GM19438 (cell line): ENCODE results near the gene AKR1B1.

Source experiments
- ATAC-seq: cut with Tn5 transposase; IDR thresholded peaks from one replicate; pipeline ENCODE4 v1.9.1; 2021; ENCODE audit warnings: low read depth; ENCODE audit not compliant: unreplicated experiment

AKR1B1 gene

GRCh38 chr7:134470864-134471263 lies 12.0 kb upstream of the AKR1B1 start:
- ATAC-seq = no peak

- no peak for ATAC-seq
These were observed 10.7 kb upstream of the AKR1B1 start for GRCh38 chr7:134469622-134470021.

- ATAC-seq = no peak
These were observed 9.6 kb upstream of the AKR1B1 start for GRCh38 chr7:134468475-134468874.

- no peak for ATAC-seq
These were observed 9.2 kb upstream of the AKR1B1 start for GRCh38 chr7:134468054-134468453.

- ATAC-seq = no peak
These were observed 6.6 kb upstream of the AKR1B1 start for GRCh38 chr7:134465491-134465890.

GRCh38 chr7:134464496-134464895 lies 5.6 kb upstream of the AKR1B1 start:
- no peak for ATAC-seq

- ATAC-seq = no peak
These were observed 4.9 kb upstream of the AKR1B1 start for GRCh38 chr7:134463751-134464150.

- no peak for ATAC-seq
These were observed 3.5 kb upstream of the AKR1B1 start for GRCh38 chr7:134462337-134462925.

GRCh38 chr7:134461916-134462315 lies 3.0 kb upstream of the AKR1B1 start:
- ATAC-seq = no peak

- ATAC-seq = no peak
These were observed 1.1 kb upstream of the AKR1B1 start for GRCh38 chr7:134459981-134460380.

GRCh38 chr7:134458341-134458805 lies 527 bp downstream of the AKR1B1 start:
- peak; percentile 50 for ATAC-seq

GRCh38 chr7:134457210-134457609 lies 1.7 kb downstream of the AKR1B1 start:
- ATAC-seq = no peak

GRCh38 chr7:134454277-134454676 lies 4.6 kb downstream of the AKR1B1 start:
- ATAC-seq = no peak

- ATAC-seq = no peak
These were observed 5.4 kb downstream of the AKR1B1 start for GRCh38 chr7:134453518-134453917.

- ATAC-seq = no peak
These were observed 5.9 kb downstream of the AKR1B1 start for GRCh38 chr7:134452991-134453473.

- ATAC-seq = no peak
These were observed 6.5 kb downstream of the AKR1B1 start for GRCh38 chr7:134452419-134452838.

- no peak for ATAC-seq
These were observed 7.2 kb downstream of the AKR1B1 start for GRCh38 chr7:134451656-134452055.

GRCh38 chr7:134450294-134451000 lies 8.5 kb downstream of the AKR1B1 start:
- ATAC-seq = no peak

- ATAC-seq = no peak
These were observed 9.2 kb downstream of the AKR1B1 start for GRCh38 chr7:134449680-134450079.

GRCh38 chr7:134448356-134449229 lies 10.3 kb downstream of the AKR1B1 start:
- ATAC-seq = no peak

- no peak for ATAC-seq
These were observed 11.5 kb downstream of the AKR1B1 start for GRCh38 chr7:134447383-134447782.
